CD4-positive, alpha-beta T cell (primary cell): Measurements from ENCODE around the gene TENT4A. TPM values are rescaled to one million over a fixed set of nuclear protein-coding genes. Genes with fewer than 3 reads are reported as not detected.
A peak's percentile ranks its signal among the peaks of the same experiment; 100 is the strongest.

Experiments
- ATAC-seq: fragments of 200-7000 bp; cut with Tn5 transposase; one replicate; pipeline ENCODE4 v1.10.0; 2022; ENCODE audit warnings: mild to moderate bottlenecking; ENCODE audit not compliant: poor library complexity
- CTCF ChIA-PET: fragments of 350-600 bp; sonication (Branson Sonifier 250); formaldehyde crosslinking; loops from one replicate; lab custom pipeline; 2021; ENCODE audit warnings: antibody characterized with exemption, inconsistent platforms; lab: Charles Lee
- POLR2A ChIA-PET: fragments of 350-600 bp; sonication (Branson Sonifier 250); formaldehyde crosslinking; loops from one replicate; lab custom pipeline; 2021; ENCODE audit warnings: antibody characterized with exemption, inconsistent platforms; lab: Charles Lee
- DNase-seq, 14 experiments: peaks; one replicate each; pipeline ENCODE4 v3.0.0-alpha.2; 2013 to 2020; ENCODE audit warnings: mixed read lengths in 2 of 14
- H3K27ac ChIP-seq, 2 donors: one replicate each; pipeline versions ENCODE4 v1.5.1 to v1.7.0; 2013; ENCODE audit warnings: low read length in 2 of 2, low read depth in 1 of 2, mild to moderate bottlenecking in 1 of 2
- H3K27me3 ChIP-seq, 2 experiments: 1 replicate in 1 of 2; 2 replicates in 1 of 2; pipeline versions ENCODE4 v1.6.1 to v1.7.0; 2013; ENCODE audit warnings: low read length in 2 of 2, control low read depth in 1 of 2, mild to moderate bottlenecking in 1 of 2, moderate library complexity in 1 of 2; ENCODE audit not compliant: insufficient read depth in 2 of 2, control insufficient read depth in 1 of 2
- H3K36me3 ChIP-seq: one replicate; pipeline ENCODE4 v1.6.1; 2013; ENCODE audit warnings: low read length, control low read depth; ENCODE audit not compliant: insufficient read depth
- H3K4me1 ChIP-seq: one replicate; pipeline ENCODE4 v1.6.1; 2013; ENCODE audit warnings: low read length, control low read depth; ENCODE audit not compliant: insufficient read depth
- H3K4me3 ChIP-seq: one replicate; pipeline ENCODE4 v1.5.1; 2013; ENCODE audit warnings: mild to moderate bottlenecking, low read length, moderate library complexity
- H3K9me3 ChIP-seq, 2 experiments: 1 replicate in 1 of 2; 2 replicates in 1 of 2; pipeline versions ENCODE4 v1.6.1 to v1.7.0; 2013; ENCODE audit warnings: low read length in 2 of 2, mild to moderate bottlenecking in 2 of 2, control low read depth in 1 of 2, moderate library complexity in 1 of 2; ENCODE audit not compliant: control insufficient read depth in 1 of 2, insufficient read depth in 1 of 2
- H3K27ac Mint-ChIP-seq: one replicate; pipeline ENCODE4 v1.8.0; 2020; ENCODE audit warnings: mixed read lengths
- H3K27me3 Mint-ChIP-seq: one replicate; pipeline ENCODE4 v1.8.0; 2021; ENCODE audit warnings: mixed read lengths
- H3K36me3 Mint-ChIP-seq: one replicate; pipeline ENCODE4 v1.8.0; 2021; ENCODE audit warnings: low read depth, mixed read lengths
- H3K4me1 Mint-ChIP-seq: one replicate; pipeline ENCODE4 v1.8.0; 2021; ENCODE audit warnings: low read depth, mixed read lengths
- H3K4me3 Mint-ChIP-seq: one replicate; pipeline ENCODE4 v1.8.0; 2020; ENCODE audit warnings: mild to moderate bottlenecking, mixed read lengths
- H3K9me3 Mint-ChIP-seq: one replicate; pipeline ENCODE4 v1.8.0; 2020; ENCODE audit warnings: mixed read lengths
- CTCF ChIP-seq: fragments of 200-600 bp; IDR thresholded peaks from one replicate; pipeline ENCODE4 v1.8.0; 2022; ENCODE audit warnings: antibody characterized with exemption, mild to moderate bottlenecking
- intact Hi-C, 2 experiments: fragments of 100-400 bp; cut with DNase I in 1 of 2; cut with micrococcal nuclease in 1 of 2; formaldehyde crosslinking; loops; one replicate each; pipeline versions ENCODE4 v1.15.1 to v1.9.0; 2023 to 2025; cut with DNase I, micrococcal nuclease
- total RNA-seq, 174 experiments: library from RNA in 2 of 174; stranded (reverse) in 2 of 174; gene quantifications; one replicate each; pipeline ENCODE4 v1.2.3 and lab custom pipeline; 2021 to 2026

The TENT4A gene
- total RNA-seq, 2 experiments from 2014 or later = 49.2 to 51.9 TPM

DNA sequence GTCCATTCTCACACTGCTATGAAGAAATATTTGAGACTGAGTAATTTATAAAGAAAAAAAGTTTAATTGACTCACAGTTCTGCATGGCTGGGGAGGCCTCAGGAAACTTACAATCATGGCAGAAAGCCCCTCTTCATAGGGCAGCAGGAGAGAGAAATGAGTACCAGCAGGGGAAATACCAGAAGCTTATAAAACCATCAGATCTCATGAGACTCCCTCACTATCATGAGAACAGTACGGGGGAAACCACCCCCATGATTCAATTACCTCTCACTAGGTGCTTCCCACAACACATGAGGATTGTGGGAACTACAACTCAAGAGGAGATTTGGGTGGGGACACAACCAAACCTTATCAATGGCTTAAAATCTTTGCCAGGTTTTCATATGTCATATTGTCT is 20.3 kb upstream of the TENT4A start:
- no peaks in the 10 kb centered on the region for H3K36me3 ChIP-seq
- no peaks in the 10 kb centered on the region for H3K9me3 Mint-ChIP-seq
- no peaks in the 10 kb centered on the region for H3K4me1 Mint-ChIP-seq
- no peak overlapping the region for H3K4me3 ChIP-seq
- H3K9me3 ChIP-seq = no peaks in the 10 kb centered on the region
- H3K27ac ChIP-seq = no peak overlapping the region
- H3K4me3 Mint-ChIP-seq = no peak overlapping the region
- ChIA-PET POLR2A (no interaction called here), CTCF (no interaction called here)
- no peaks in the 10 kb centered on the region for H3K36me3 Mint-ChIP-seq
- no peak overlapping the region for H3K27ac Mint-ChIP-seq
- DNase-seq = peak in 2 of 14 experiments; percentile 11 to 28
- no peaks in the 10 kb centered on the region for H3K4me1 ChIP-seq
- no peak for TF ChIP-seq CTCF
- intact Hi-C loops = no loop called here
- H3K27me3 Mint-ChIP-seq = peaks cover 82% of the 10 kb centered on the region
- peaks cover 3 to 22% of the 10 kb centered on the region in 2 experiments for H3K27me3 ChIP-seq
- no peak for ATAC-seq

- no peaks in the 10 kb centered on the region for H3K4me1 ChIP-seq
- no peak for DNase-seq
- ATAC-seq = no peak
- H3K9me3 ChIP-seq = no peaks in the 10 kb centered on the region
- no peak overlapping the region for H3K27ac ChIP-seq
- no peak overlapping the region for H3K27ac Mint-ChIP-seq
- no peak overlapping the region for H3K4me3 Mint-ChIP-seq
- ChIA-PET POLR2A (no interaction called here), CTCF (no interaction called here)
- no peak overlapping the region for H3K4me3 ChIP-seq
- H3K36me3 Mint-ChIP-seq = no peaks in the 10 kb centered on the region
- H3K27me3 Mint-ChIP-seq = peaks cover 70% of the 10 kb centered on the region
- no peak for TF ChIP-seq CTCF
- intact Hi-C loops = no loop called here
- H3K27me3 ChIP-seq = peaks cover 6 to 37% of the 10 kb centered on the region in 2 experiments
- H3K36me3 ChIP-seq = no peaks in the 10 kb centered on the region
- H3K9me3 Mint-ChIP-seq = no peaks in the 10 kb centered on the region
- no peaks in the 10 kb centered on the region for H3K4me1 Mint-ChIP-seq
Measured at GRCh38 chr5:6698696-6699095, 14.5 kb upstream of the TENT4A start.

- ATAC-seq (no peak), DNase-seq (no peak)
- Mint-ChIP-seq H3K36me3 (no peaks in the 10 kb centered on the region), H3K27ac (no peak overlapping the region), H3K4me3 (no peak overlapping the region), H3K27me3 (peaks cover 64% of the 10 kb centered on the region), H3K4me1 (no peaks in the 10 kb centered on the region), H3K9me3 (no peaks in the 10 kb centered on the region)
- H3K27me3 ChIP-seq = peaks cover 6 to 35% of the 10 kb centered on the region in 2 experiments
- H3K36me3 ChIP-seq = no peaks in the 10 kb centered on the region
- no peak overlapping the region for H3K27ac ChIP-seq
- ChIA-PET CTCF (no interaction called here), POLR2A (no interaction called here)
- intact Hi-C loops = no loop called here
- no peak for TF ChIP-seq CTCF
- no peaks in the 10 kb centered on the region for H3K9me3 ChIP-seq
- no peak overlapping the region for H3K4me3 ChIP-seq
- no peaks in the 10 kb centered on the region for H3K4me1 ChIP-seq
Measured at GRCh38 chr5:6699357-6699756, 13.9 kb upstream of the TENT4A start.
